ENCODE measurements around the gene ZNF678. TPM values are rescaled to one million over a fixed set of nuclear protein-coding genes. Genes with fewer than 3 reads are reported as not detected.
"Not testable (repeated sequence)": the region's sequence is repeated elsewhere in the genome, so short reads cannot be mapped to it uniquely, and the experiment has no call there.

Gene ZNF678
- total and polyA plus RNA-seq, 9 donors = 4.3 to 17.3 (median 8.5) TPM

GRCh38 chr1:227549892-227550291 lies 13.5 kb upstream of the ZNF678 start:
- no CpG with 5 or more reads among the region's 2 CpGs for WGBS (ENCODE audit: insufficient coverage)
- DNase-seq = no peak

DNA sequence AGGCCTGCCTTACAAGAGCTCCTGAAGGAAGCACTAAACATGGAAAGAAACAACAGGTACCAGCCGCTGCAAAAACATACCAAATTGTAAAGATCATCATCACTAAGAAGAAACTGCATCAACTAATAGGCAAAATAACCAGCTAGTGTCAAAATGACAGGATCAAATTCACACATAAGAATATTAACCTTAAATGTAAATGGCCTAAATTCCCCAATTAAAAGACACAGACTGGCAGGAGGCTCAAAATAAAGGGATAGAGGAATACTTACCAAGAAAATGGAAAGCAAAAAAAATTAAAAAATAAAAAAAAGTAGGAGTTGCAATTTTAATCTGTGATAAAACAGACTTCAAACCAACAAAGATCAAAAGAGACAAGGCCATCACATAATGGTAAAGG lies 11.5 kb upstream of the ZNF678 start:
- not testable (repeated sequence) for DNase-seq; H3K27me3 ChIP-seq (ENCODE audit: control insufficient read depth, insufficient read depth, low read length); H3K36me3 ChIP-seq (ENCODE audit: control insufficient read depth, insufficient read depth, low read length); H3K4me3 ChIP-seq (ENCODE audit: low read length); H3K9me3 ChIP-seq (replicated peaks; ENCODE audit: control insufficient read depth, low read depth, low read length); H3K27ac ChIP-seq (ENCODE audit: low read length)
- WGBS (ENCODE audit: insufficient coverage) = no CpG with 5 or more reads among the region's 1 CpG
- peaks cover 13% of the 10 kb centered on the region for H3K4me1 ChIP-seq (ENCODE audit: control insufficient read depth, insufficient read depth, low read length)

More at GRCh38 chr1:227549892-227550291, 13.5 kb upstream of the ZNF678 start:
- H3K4me3 ChIP-seq (ENCODE audit: low read length) = no peak overlapping the region
- peaks cover 9% of the 10 kb centered on the region for H3K9me3 ChIP-seq (replicated peaks; ENCODE audit: control insufficient read depth, low read depth, low read length)
- H3K36me3 ChIP-seq (ENCODE audit: control insufficient read depth, insufficient read depth, low read length) = no peaks in the 10 kb centered on the region
- H3K27me3 ChIP-seq (ENCODE audit: control insufficient read depth, insufficient read depth, low read length) = no peaks in the 10 kb centered on the region
- peaks cover 31% of the 10 kb centered on the region for H3K4me1 ChIP-seq (ENCODE audit: control insufficient read depth, insufficient read depth, low read length)
- no peak overlapping the region for H3K27ac ChIP-seq (ENCODE audit: low read length)

DNA sequence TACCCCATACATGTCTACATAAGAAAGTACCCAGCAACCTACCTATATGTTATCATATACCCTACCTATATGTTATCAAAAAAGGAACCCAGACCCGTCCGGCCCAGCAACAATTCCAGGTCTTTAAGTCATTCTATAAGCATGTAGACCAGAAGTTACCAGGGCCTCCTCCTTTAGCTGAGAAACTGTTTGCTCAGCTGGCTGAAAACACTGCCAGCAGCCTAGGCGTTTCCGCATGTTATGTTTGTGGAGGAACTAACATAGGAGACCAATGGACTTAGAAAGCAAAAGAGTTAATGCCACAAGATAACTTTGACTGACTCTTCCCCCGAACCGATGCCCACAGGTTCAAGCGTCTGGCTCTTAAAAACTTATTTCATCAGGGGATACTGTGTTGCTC lies 7.1 kb upstream of the ZNF678 start:
- H3K36me3 ChIP-seq (ENCODE audit: control insufficient read depth, insufficient read depth, low read length) = no peaks in the 10 kb centered on the region

DNA sequence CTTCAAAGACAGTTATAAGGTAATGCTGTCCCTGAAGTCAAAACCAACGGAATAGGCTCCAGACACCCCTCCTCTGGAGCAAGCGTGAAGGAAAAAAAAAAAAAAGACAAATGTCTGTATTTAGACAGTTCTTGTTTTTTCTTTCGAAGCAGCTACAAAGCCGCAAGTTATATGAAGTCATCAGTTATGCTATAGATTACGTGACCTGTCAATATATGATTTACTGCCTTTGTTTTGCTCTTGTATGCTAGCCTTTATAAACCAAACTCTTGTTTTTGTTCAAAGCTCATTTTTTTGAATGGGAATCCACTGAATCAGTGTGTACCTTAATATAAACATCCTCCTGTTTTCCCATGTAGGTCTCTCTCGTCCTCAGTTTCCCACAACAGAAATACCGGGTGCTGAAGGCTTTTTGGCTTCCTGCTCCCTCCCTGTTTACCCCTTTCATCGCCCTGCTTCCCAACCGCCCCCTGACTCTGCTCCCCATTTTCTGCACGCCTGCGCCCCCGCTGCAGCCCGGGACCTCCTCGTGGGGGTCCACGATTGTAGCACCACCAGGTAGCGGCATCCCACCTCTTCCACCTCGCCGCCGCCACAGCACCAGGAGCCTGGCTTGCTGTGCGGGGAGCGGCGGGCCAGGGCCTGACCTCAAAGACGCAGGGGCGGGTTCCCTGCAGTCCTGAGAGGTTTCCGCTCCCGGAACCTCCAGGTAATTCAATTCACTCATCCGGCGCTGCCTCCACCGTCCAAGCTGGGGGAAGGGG lies 5.2 kb upstream of the ZNF678 start:
- 56% methylated on average over 19 of the region's 29 CpGs for WGBS (ENCODE audit: insufficient coverage)
- peaks cover 2% of the 10 kb centered on the region for H3K9me3 ChIP-seq (replicated peaks; ENCODE audit: control insufficient read depth, low read depth, low read length)
- no peak overlapping the region for H3K4me3 ChIP-seq (ENCODE audit: low read length)
- peaks cover 43% of the 10 kb centered on the region for H3K27me3 ChIP-seq (ENCODE audit: control insufficient read depth, insufficient read depth, low read length)
- H3K36me3 ChIP-seq (ENCODE audit: control insufficient read depth, insufficient read depth, low read length) = no peaks in the 10 kb centered on the region
- no peak for DNase-seq
- H3K4me1 ChIP-seq (ENCODE audit: control insufficient read depth, insufficient read depth, low read length) = peaks cover 3% of the 10 kb centered on the region
- no peak overlapping the region for H3K27ac ChIP-seq (ENCODE audit: low read length)

More for the DNA sequence above, 7.1 kb upstream of the ZNF678 start:
- Histone ChIP-seq H3K4me1 (ENCODE audit: control insufficient read depth, insufficient read depth, low read length) (peaks cover 3% of the 10 kb centered on the region), H3K4me3 (ENCODE audit: low read length) (no peak overlapping the region), H3K9me3 (replicated peaks; ENCODE audit: control insufficient read depth, low read depth, low read length) (peaks cover 8% of the 10 kb centered on the region), H3K27me3 (ENCODE audit: control insufficient read depth, insufficient read depth, low read length) (peaks cover 33% of the 10 kb centered on the region), H3K27ac (ENCODE audit: low read length) (no peak overlapping the region)
- WGBS (ENCODE audit: insufficient coverage) = 75% methylated on average over 2 of the region's 7 CpGs
- DNase-seq = no peak

DNA sequence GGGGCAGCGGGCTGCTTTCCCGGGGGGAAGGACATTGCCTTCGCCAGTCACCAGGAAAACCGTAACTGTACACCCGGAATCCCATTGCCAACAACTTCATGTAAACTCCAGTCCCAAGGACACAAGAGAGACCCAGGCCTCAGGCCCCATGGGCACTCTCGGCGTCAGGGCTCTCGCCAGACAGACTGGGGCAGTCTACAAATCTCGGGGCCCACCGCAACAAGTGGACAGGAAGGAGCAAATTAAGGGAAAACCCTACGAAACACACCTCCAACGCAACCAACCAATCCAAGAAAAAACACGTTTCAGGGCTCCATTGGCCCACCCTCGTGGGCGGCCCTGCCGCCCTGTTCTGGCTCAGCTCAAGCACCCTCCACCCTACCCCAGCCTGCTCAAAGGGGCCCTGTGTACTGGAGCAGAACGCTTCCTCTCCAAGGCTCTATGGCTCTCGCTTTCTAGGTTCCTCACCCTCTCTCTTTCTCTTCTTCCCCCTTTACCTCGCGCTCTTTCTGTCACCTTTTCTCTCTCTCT lies 4.6 kb upstream of the ZNF678 start:
- Histone ChIP-seq H3K36me3 (ENCODE audit: control insufficient read depth, insufficient read depth, low read length) (no peaks in the 10 kb centered on the region), H3K4me1 (ENCODE audit: control insufficient read depth, insufficient read depth, low read length) (peaks cover 3% of the 10 kb centered on the region), H3K27ac (ENCODE audit: low read length) (no peak overlapping the region), H3K4me3 (ENCODE audit: low read length) (no peak overlapping the region), H3K9me3 (replicated peaks; ENCODE audit: control insufficient read depth, low read depth, low read length) (no peaks in the 10 kb centered on the region), H3K27me3 (ENCODE audit: control insufficient read depth, insufficient read depth, low read length) (peaks cover 43% of the 10 kb centered on the region)
- WGBS (ENCODE audit: insufficient coverage) = 45% methylated on average over 13 of the region's 20 CpGs
- peak; percentile 24 for DNase-seq

- Histone ChIP-seq H3K27ac (ENCODE audit: low read length) (no peak overlapping the region), H3K27me3 (ENCODE audit: control insufficient read depth, insufficient read depth, low read length) (peaks cover 43% of the 10 kb centered on the region), H3K36me3 (ENCODE audit: control insufficient read depth, insufficient read depth, low read length) (no peaks in the 10 kb centered on the region), H3K4me1 (ENCODE audit: control insufficient read depth, insufficient read depth, low read length) (peaks cover 5% of the 10 kb centered on the region), H3K4me3 (ENCODE audit: low read length) (no peak overlapping the region), H3K9me3 (replicated peaks; ENCODE audit: control insufficient read depth, low read depth, low read length) (no peaks in the 10 kb centered on the region)
- DNase-seq = no peak
- whole genome bisulfite sequencing (ENCODE audit: insufficient coverage) = 31% methylated on average over 21 of the region's 27 CpGs
Observed at GRCh38 chr1:227559499-227559898, 3.9 kb upstream of the ZNF678 start.

- H3K27me3 ChIP-seq (ENCODE audit: control insufficient read depth, insufficient read depth, low read length) = peaks cover 43% of the 10 kb centered on the region
- WGBS (ENCODE audit: insufficient coverage) = 63% methylated on average over 8 of the region's 12 CpGs
- DNase-seq = no peak
- H3K36me3 ChIP-seq (ENCODE audit: control insufficient read depth, insufficient read depth, low read length) = no peaks in the 10 kb centered on the region
- no peaks in the 10 kb centered on the region for H3K9me3 ChIP-seq (replicated peaks; ENCODE audit: control insufficient read depth, low read depth, low read length)
- H3K4me1 ChIP-seq (ENCODE audit: control insufficient read depth, insufficient read depth, low read length) = peaks cover 5% of the 10 kb centered on the region
- H3K4me3 ChIP-seq (ENCODE audit: low read length) = no peak overlapping the region
- no peak overlapping the region for H3K27ac ChIP-seq (ENCODE audit: low read length)
Observed at GRCh38 chr1:227559926-227560325, 3.4 kb upstream of the ZNF678 start.

GRCh38 chr1:227560393-227561173 lies 2.8 kb upstream of the ZNF678 start:
- Histone ChIP-seq H3K27me3 (ENCODE audit: control insufficient read depth, insufficient read depth, low read length) (peaks cover 43% of the 10 kb centered on the region), H3K4me1 (ENCODE audit: control insufficient read depth, insufficient read depth, low read length) (peaks cover 5% of the 10 kb centered on the region), H3K4me3 (ENCODE audit: low read length) (peak overlapping the region; percentile 17), H3K27ac (ENCODE audit: low read length) (no peak overlapping the region), H3K36me3 (ENCODE audit: control insufficient read depth, insufficient read depth, low read length) (no peaks in the 10 kb centered on the region), H3K9me3 (replicated peaks; ENCODE audit: control insufficient read depth, low read depth, low read length) (no peaks in the 10 kb centered on the region)
- DNase-seq = no peak
- WGBS (ENCODE audit: insufficient coverage) = 14% methylated on average over 45 of the region's 57 CpGs

GRCh38 chr1:227561241-227561907 lies 2.0 kb upstream of the ZNF678 start:
- H3K27me3 ChIP-seq (ENCODE audit: control insufficient read depth, insufficient read depth, low read length) = peaks cover 43% of the 10 kb centered on the region
- H3K36me3 ChIP-seq (ENCODE audit: control insufficient read depth, insufficient read depth, low read length) = no peaks in the 10 kb centered on the region
- H3K27ac ChIP-seq (ENCODE audit: low read length) = no peak overlapping the region
- WGBS (ENCODE audit: insufficient coverage) = 52% methylated on average over 41 of the region's 43 CpGs
- peaks cover 5% of the 10 kb centered on the region for H3K4me1 ChIP-seq (ENCODE audit: control insufficient read depth, insufficient read depth, low read length)
- DNase-seq = no peak
- no peaks in the 10 kb centered on the region for H3K9me3 ChIP-seq (replicated peaks; ENCODE audit: control insufficient read depth, low read depth, low read length)
- peak overlapping the region; percentile 17 for H3K4me3 ChIP-seq (ENCODE audit: low read length)

- Histone ChIP-seq H3K27me3 (ENCODE audit: control insufficient read depth, insufficient read depth, low read length) (peaks cover 43% of the 10 kb centered on the region), H3K27ac (ENCODE audit: low read length) (no peak overlapping the region), H3K4me1 (ENCODE audit: control insufficient read depth, insufficient read depth, low read length) (peaks cover 5% of the 10 kb centered on the region), H3K9me3 (replicated peaks; ENCODE audit: control insufficient read depth, low read depth, low read length) (no peaks in the 10 kb centered on the region), H3K4me3 (ENCODE audit: low read length) (no peak overlapping the region), H3K36me3 (ENCODE audit: control insufficient read depth, insufficient read depth, low read length) (no peaks in the 10 kb centered on the region)
- no peak for DNase-seq
- 85% methylated on average over 5 of the region's 6 CpGs for WGBS (ENCODE audit: insufficient coverage)
Observed at GRCh38 chr1:227562037-227562436, 1.3 kb upstream of the ZNF678 start.
